Measurements from ENCODE around the gene RASEF. TPM values are rescaled to one million over a fixed set of nuclear protein-coding genes. Genes with fewer than 3 reads are reported as not detected.

Gene RASEF
- total and polyA plus RNA-seq, 10 of the 15 experiments (the other 5 are each of a cell fraction or from before 2014, with no cell fraction given), result under 0.01 to 0.04 (median 0.01) TPM; not detected in 7

- in situ Hi-C loops (cut with MboI), result no loop called here
- POLR2A ChIA-PET, result no interaction called here
- TF ChIP-seq ZBED1 (IDR thresholded peaks at IDR 0.05; ENCODE audit: borderline replicate concordance), result no peak
- no peak for TF ChIP-seq ASH2L (IDR thresholded peaks at IDR 0.05; ENCODE audit: borderline replicate concordance, low read depth)
- TF ChIP-seq MTA3 (IDR thresholded peaks at IDR 0.05; ENCODE audit: borderline replicate concordance, low read length), result no peak
- no peak for TF ChIP-seq ZNF274 (IDR thresholded peaks at IDR 0.05; ENCODE audit: insufficient read depth, insufficient read length)
- intact Hi-C loops (cut with micrococcal nuclease; ENCODE audit: unreplicated experiment), result no loop called here
- no peak for ATAC-seq
- SMC1A ChIA-PET (ENCODE audit: uncharacterized antibody, unreplicated experiment), result no interaction called here
- DNase-seq (ENCODE audit: low read depth, low spot score), result no peak
- no peak overlapping the region for H3K4me3 ChIP-seq
- H4K20me1 ChIP-seq (ENCODE audit: control insufficient read depth, insufficient read depth), result no peaks in the 10 kb centered on the region
- no peaks in the 10 kb centered on the region for H3K36me3 ChIP-seq (ENCODE audit: control insufficient read depth in 2 of 2, insufficient read depth in 2 of 2, low read length in 1 of 2)
- no TSS peak for BruUV-seq (replicated peaks)
- no peaks in the 10 kb centered on the region for H3K27me3 ChIP-seq (replicated peaks in 1 of 2; ENCODE audit: control insufficient read depth in 2 of 2, insufficient read depth in 2 of 2, low read length in 1 of 2)
- no peak for FAIRE-seq
- H3K9me3 ChIP-seq (replicated peaks; ENCODE audit: control insufficient read depth, insufficient read depth, low read length), result no peaks in the 10 kb centered on the region
- WGBS (ENCODE audit: insufficient coverage, insufficient replicate concordance, low lambda C conversion rate, missing lambda C conversion rate), result 31% methylated on average over 2 of the region's 2 CpGs
- H3K4me2 ChIP-seq (ENCODE audit: control insufficient read depth, insufficient read depth), result no peak overlapping the region
- H2AFZ ChIP-seq (ENCODE audit: control insufficient read depth, low read depth, low read length), result no peak overlapping the region
- no peaks in the 10 kb centered on the region for H3K79me2 ChIP-seq (ENCODE audit: control insufficient read depth, insufficient read depth, low read length)
- RAD21 ChIA-PET (ENCODE audit: unreplicated experiment), result no interaction called here
- H3K4me1 ChIP-seq (ENCODE audit: control insufficient read depth, insufficient read depth, low read length), result no peaks in the 10 kb centered on the region
- H3K9ac ChIP-seq (ENCODE audit: control insufficient read depth, insufficient read depth, low read length), result no peak overlapping the region
- CTCF ChIA-PET, result no interaction called here
- H3K27ac ChIP-seq (ENCODE audit: control insufficient read depth, insufficient read depth), result no peak overlapping the region
These were observed 43.8 kb upstream of the RASEF start for GRCh38 chr9:83106772-83107171.

- H3K9me3 ChIP-seq (replicated peaks; ENCODE audit: control insufficient read depth, insufficient read depth, low read length), result no peaks in the 10 kb centered on the region
- H3K36me3 ChIP-seq (ENCODE audit: control insufficient read depth in 2 of 2, insufficient read depth in 2 of 2, low read length in 1 of 2), result no peaks in the 10 kb centered on the region
- BruUV-seq (replicated peaks), result no TSS peak
- no peak for ATAC-seq
- intact Hi-C loops (cut with micrococcal nuclease; ENCODE audit: unreplicated experiment), result no loop called here
- no peak overlapping the region for H2AFZ ChIP-seq (ENCODE audit: control insufficient read depth, low read depth, low read length)
- H4K20me1 ChIP-seq (ENCODE audit: control insufficient read depth, insufficient read depth), result no peaks in the 10 kb centered on the region
- no peak overlapping the region for H3K9ac ChIP-seq (ENCODE audit: control insufficient read depth, insufficient read depth, low read length)
- WGBS (ENCODE audit: insufficient coverage, insufficient replicate concordance, low lambda C conversion rate, missing lambda C conversion rate), result 0% methylated on average over 1 of the region's 1 CpG
- in situ Hi-C loops (cut with MboI), result no loop called here
- no peaks in the 10 kb centered on the region for H3K27me3 ChIP-seq (replicated peaks in 1 of 2; ENCODE audit: control insufficient read depth in 2 of 2, insufficient read depth in 2 of 2, low read length in 1 of 2)
- H3K4me3 ChIP-seq, result no peak overlapping the region
- no peak for FAIRE-seq
- POLR2A ChIA-PET, result no interaction called here
- SMC1A ChIA-PET (ENCODE audit: uncharacterized antibody, unreplicated experiment), result no interaction called here
- H3K4me1 ChIP-seq (ENCODE audit: control insufficient read depth, insufficient read depth, low read length), result no peaks in the 10 kb centered on the region
- no peak overlapping the region for H3K4me2 ChIP-seq (ENCODE audit: control insufficient read depth, insufficient read depth)
- CTCF ChIA-PET, result no interaction called here
- RAD21 ChIA-PET (ENCODE audit: unreplicated experiment), result no interaction called here
- DNase-seq (ENCODE audit: low read depth, low spot score), result no peak
- TF ChIP-seq FOS (IDR thresholded peaks at IDR 0.05; ENCODE audit: borderline replicate concordance, extremely low read depth, insufficient read length) (no peak), ETV6 (conservative IDR thresholded peaks at IDR 0.05 in 1 of 2, IDR thresholded peaks at IDR 0.05 in 1 of 2; ENCODE audit: borderline replicate concordance in 1 of 2, low read depth in 1 of 2) (no peak), STAT1 (conservative IDR thresholded peaks at IDR 0.05) (no peak)
- no peak overlapping the region for H3K27ac ChIP-seq (ENCODE audit: control insufficient read depth, insufficient read depth)
- no peaks in the 10 kb centered on the region for H3K79me2 ChIP-seq (ENCODE audit: control insufficient read depth, insufficient read depth, low read length)
These were observed 43.3 kb upstream of the RASEF start for GRCh38 chr9:83106263-83106662.
